SU-DHL-6 (cell line): ENCODE data around the gene NUFIP2.
A peak's percentile ranks its signal among the peaks of the same experiment; 100 is the strongest.

Experiments used
- H2AFZ ChIP-seq: fragments of 200-600 bp; sonication (generic); 2 replicates; pipeline ENCODE4 v1.6.1; 2014; ENCODE audit warnings: low read depth, mild to moderate bottlenecking, moderate library complexity, mixed read lengths, antibody characterized with exemption, low read length; ENCODE audit not compliant: severe bottlenecking
- H3F3A ChIP-seq: fragments of 200-600 bp; shearing (Covaris generic); 2 replicates; pipeline ENCODE4 v1.6.0; 2016; ENCODE audit warnings: antibody characterized with exemption, mild to moderate bottlenecking; ENCODE audit not compliant: insufficient read depth
- H3K27ac ChIP-seq: fragments of 200-600 bp; sonication (generic); 2 replicates; pipeline ENCODE4 v1.5.1; 2016; ENCODE audit warnings: low read depth, mild to moderate bottlenecking, low read length, moderate library complexity, mixed read lengths
- H3K27me3 ChIP-seq: fragments of 200-600 bp; sonication (generic), shearing (Covaris generic); 2 replicates; pipeline ENCODE4 v1.6.0; 2014; ENCODE audit warnings: mild to moderate bottlenecking, low read length
- H3K36me3 ChIP-seq: fragments of 200-600 bp; sonication (generic); 2 replicates; pipeline ENCODE4 v1.6.1; 2014; ENCODE audit warnings: mild to moderate bottlenecking, low read length, mixed read lengths
- H3K4me2 ChIP-seq: fragments of 300-600, 200-600 bp; shearing (Covaris generic), sonication (generic); 2 replicates; pipeline ENCODE4 v1.6.0; 2014; ENCODE audit warnings: low read length, low read depth, mild to moderate bottlenecking; ENCODE audit not compliant: poor library complexity, severe bottlenecking
- H3K4me3 ChIP-seq: fragments of 200-600 bp; sonication (generic); 2 replicates; pipeline ENCODE4 v1.5.1; 2014; ENCODE audit warnings: antibody characterized with exemption, low read length, mild to moderate bottlenecking, mixed read lengths; ENCODE audit not compliant: insufficient read depth, poor library complexity, severe bottlenecking
- H3K79me2 ChIP-seq: fragments of 200-600 bp; sonication (generic); 2 replicates; pipeline ENCODE4 v1.6.1; 2014; ENCODE audit warnings: mild to moderate bottlenecking, low read length, moderate library complexity; ENCODE audit not compliant: insufficient read depth
- H3K9ac ChIP-seq: fragments of 200-600 bp; sonication (generic); 2 replicates; pipeline ENCODE4 v1.7.0; 2014; ENCODE audit warnings: mild to moderate bottlenecking, low read length
- H3K9me2 ChIP-seq: fragments of 200-600 bp; sonication (generic); replicated peaks from 2 replicates; pipeline ENCODE4 v1.6.1; 2014; ENCODE audit warnings: low read length; ENCODE audit not compliant: insufficient read depth
- H3K9me3 ChIP-seq: fragments of 200-600 bp; sonication (generic); 2 replicates; pipeline ENCODE4 v1.6.1; 2014; ENCODE audit warnings: low read length, mixed read lengths; ENCODE audit not compliant: insufficient read depth
- H4K20me1 ChIP-seq: fragments of 200-600 bp; sonication (generic); 2 replicates; pipeline ENCODE4 v1.6.1; 2014; ENCODE audit warnings: low read depth, mild to moderate bottlenecking, antibody characterized with exemption, low read length, moderate library complexity, mixed read lengths
- CTCF ChIP-seq: fragments of 200-600 bp; sonication (generic); IDR thresholded peaks from one replicate; pipeline ENCODE4 v1.5.1; 2017; ENCODE audit warnings: antibody characterized with exemption, mild to moderate bottlenecking, low read length, moderate library complexity; ENCODE audit not compliant: insufficient read depth, poor library complexity, severe bottlenecking
- EZH2phosphoT487 ChIP-seq: fragments of 200-600 bp; sonication (generic), shearing (Covaris generic); conservative IDR thresholded peaks from 2 replicates; pipeline ENCODE4 v1.6.1; 2018; ENCODE audit warnings: mild to moderate bottlenecking, antibody characterized with exemption, low read length, moderate library complexity, mixed read lengths

The NUFIP2 gene

GRCh38 chr17:29292071-29292991, 1.6 kb downstream of the NUFIP2 start:
- Histone ChIP-seq H3K36me3 (peaks cover 22% of the 10 kb centered on the region), H2AFZ (no peak overlapping the region), H3K27ac (peak overlapping the region; percentile 91), H4K20me1 (peaks cover 45% of the 10 kb centered on the region), H3K4me2 (peak overlapping the region; percentile 96), H3F3A (peaks cover 38% of the 10 kb centered on the region), H3K79me2 (peaks cover 62% of the 10 kb centered on the region), H3K4me3 (peak overlapping the region; percentile 94), H3K9ac (peak overlapping the region; percentile 94), H3K27me3 (no peaks in the 10 kb centered on the region), H3K9me3 (no peaks in the 10 kb centered on the region), H3K9me2 (no peaks in the 10 kb centered on the region)
- TF ChIP-seq CTCF (no peak), EZH2phosphoT487 (no peak)

GRCh38 chr17:29291163-29291752, 2.7 kb downstream of the NUFIP2 start:
- Histone ChIP-seq H3K27me3 (no peaks in the 10 kb centered on the region), H3F3A (peaks cover 33% of the 10 kb centered on the region), H3K36me3 (peaks cover 32% of the 10 kb centered on the region), H3K79me2 (peaks cover 73% of the 10 kb centered on the region), H3K9me3 (no peaks in the 10 kb centered on the region), H3K9ac (peak overlapping the region; percentile 94), H2AFZ (no peak overlapping the region), H3K4me2 (peak overlapping the region; percentile 96), H3K27ac (peak overlapping the region; percentile 91), H3K4me3 (peak overlapping the region; percentile 94), H4K20me1 (peaks cover 56% of the 10 kb centered on the region), H3K9me2 (no peaks in the 10 kb centered on the region)
- TF ChIP-seq EZH2phosphoT487, result no peak
- peak; percentile 82 for TF ChIP-seq CTCF

GRCh38 chr17:29289852-29290251, 4.1 kb downstream of the NUFIP2 start:
- no peak overlapping the region for H3K27ac ChIP-seq
- no peaks in the 10 kb centered on the region for H3K9me3 ChIP-seq
- H3K4me2 ChIP-seq, result peak overlapping the region; percentile 96
- no peak overlapping the region for H3K9ac ChIP-seq
- H3K9me2 ChIP-seq, result no peaks in the 10 kb centered on the region
- H3K79me2 ChIP-seq, result peaks cover 87% of the 10 kb centered on the region
- H4K20me1 ChIP-seq, result peaks cover 65% of the 10 kb centered on the region
- no peak for TF ChIP-seq EZH2phosphoT487
- no peak for TF ChIP-seq CTCF
- peaks cover 25% of the 10 kb centered on the region for H3F3A ChIP-seq
- H3K27me3 ChIP-seq, result no peaks in the 10 kb centered on the region
- no peak overlapping the region for H3K4me3 ChIP-seq
- peaks cover 41% of the 10 kb centered on the region for H3K36me3 ChIP-seq
- H2AFZ ChIP-seq, result no peak overlapping the region
